Neuron (in vitro differentiated cells): ENCODE data around the gene SRPK1.

ENCODE experiments used
- H2AFZ ChIP-seq: one replicate; pipeline ENCODE4 v1.6.1; 2013; ENCODE audit warnings: low read depth, mild to moderate bottlenecking, inconsistent platforms, low read length, moderate library complexity
- H3K27me3 ChIP-seq: one replicate; pipeline ENCODE4 v1.6.1; 2013; ENCODE audit warnings: low read length; ENCODE audit not compliant: insufficient read depth
- H3K36me3 ChIP-seq: one replicate; pipeline ENCODE4 v1.6.1; 2013; ENCODE audit warnings: low read length; ENCODE audit not compliant: insufficient read depth
- H3K4me1 ChIP-seq: one replicate; pipeline ENCODE4 v1.6.1; 2013; ENCODE audit warnings: low read length; ENCODE audit not compliant: insufficient read depth
- H3K4me3 ChIP-seq: 2 replicates; pipeline ENCODE4 v1.5.1; 2013; ENCODE audit warnings: mild to moderate bottlenecking, low read length, moderate library complexity
- H3K9me3 ChIP-seq: one replicate; pipeline ENCODE4 v1.6.1; 2013; ENCODE audit warnings: low read length

The SRPK1 gene

DNA sequence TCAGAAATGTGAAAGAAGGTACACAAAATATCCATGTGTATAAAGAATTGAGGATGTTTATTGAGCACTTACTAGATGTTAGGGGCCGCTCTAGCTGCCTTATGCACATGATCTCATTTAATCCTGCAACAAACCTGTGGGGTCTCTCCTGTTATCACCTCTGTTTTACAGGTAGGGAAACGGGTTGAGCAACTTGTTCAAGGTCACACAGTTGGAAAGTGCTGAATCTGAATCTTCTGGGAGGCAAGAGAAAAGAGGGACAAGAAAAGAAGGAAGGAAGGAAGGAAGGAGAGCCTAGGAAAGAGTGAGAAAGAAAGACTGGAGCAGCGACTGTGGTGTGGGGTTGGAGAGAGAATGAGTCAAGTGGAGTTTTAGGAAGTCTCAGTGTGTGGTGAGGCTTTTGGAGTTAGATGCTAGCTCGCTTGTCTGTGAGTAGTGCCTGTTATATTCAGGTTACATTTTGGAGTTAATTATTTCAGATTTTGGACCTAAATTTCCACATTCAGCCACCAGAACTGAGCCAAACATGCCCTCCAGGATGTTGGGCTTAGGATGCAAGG, 132.4 kb downstream of the SRPK1 start:
- no peaks in the 10 kb centered on the region for H3K4me1 ChIP-seq

DNA sequence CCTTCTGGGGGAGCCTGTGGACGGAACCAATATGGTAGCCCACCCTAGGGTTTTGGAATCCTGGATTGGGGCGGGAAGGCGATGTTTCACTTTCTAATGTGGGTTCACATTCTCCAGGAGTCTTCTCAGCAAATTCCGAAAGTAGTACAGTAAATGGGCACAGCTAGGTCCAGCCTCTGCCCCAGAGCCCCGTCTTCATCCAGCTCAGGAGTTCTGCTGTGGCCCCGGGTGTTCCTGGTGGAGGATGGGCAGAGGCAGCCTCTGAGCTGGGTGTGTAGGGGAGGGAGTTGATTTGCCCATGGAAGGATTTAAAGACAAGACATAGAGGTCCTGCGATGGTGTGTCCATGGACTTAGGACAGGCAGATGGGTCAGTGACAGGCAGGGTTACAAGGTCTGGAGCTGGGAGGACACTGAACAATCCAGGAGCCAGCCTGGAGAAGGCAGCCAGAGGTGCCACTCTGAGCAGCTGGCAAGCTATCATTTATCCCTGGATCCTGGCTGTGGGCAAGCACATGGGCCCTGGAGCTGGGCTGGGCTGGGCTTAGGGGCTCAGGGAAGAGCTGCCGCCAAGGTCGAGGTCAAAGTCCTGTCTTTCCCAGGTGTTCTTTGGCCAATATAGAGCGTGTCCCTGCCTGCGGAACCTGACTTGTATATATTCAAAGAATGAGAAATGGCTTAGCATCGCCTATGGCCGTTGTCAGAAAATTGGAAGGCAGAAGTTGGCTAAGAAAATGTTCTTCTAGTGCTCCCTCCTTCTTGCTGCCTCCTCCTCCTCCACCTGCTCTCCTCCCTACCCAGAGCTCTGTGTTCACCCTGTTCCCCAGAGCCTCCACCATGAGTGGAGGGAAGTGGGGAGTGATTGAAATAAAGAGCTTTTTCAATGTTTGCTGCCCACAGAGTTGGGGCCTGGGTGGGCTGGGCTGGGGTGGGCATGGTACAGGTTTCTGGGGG, 133.4 kb downstream of the SRPK1 start:
- Histone ChIP-seq H3K27me3 (peaks cover 7% of the 10 kb centered on the region), H2AFZ (no peak overlapping the region), H3K9me3 (no peaks in the 10 kb centered on the region), H3K4me3 (no peak overlapping the region), H3K36me3 (no peaks in the 10 kb centered on the region), H3K4me1 (no peaks in the 10 kb centered on the region)

More for the DNA sequence above, 132.4 kb downstream of the SRPK1 start:
- peaks cover 7% of the 10 kb centered on the region for H3K27me3 ChIP-seq
- no peaks in the 10 kb centered on the region for H3K36me3 ChIP-seq
- H2AFZ ChIP-seq, result no peak overlapping the region
- H3K9me3 ChIP-seq, result no peaks in the 10 kb centered on the region
- H3K4me3 ChIP-seq, result no peak overlapping the region

DNA sequence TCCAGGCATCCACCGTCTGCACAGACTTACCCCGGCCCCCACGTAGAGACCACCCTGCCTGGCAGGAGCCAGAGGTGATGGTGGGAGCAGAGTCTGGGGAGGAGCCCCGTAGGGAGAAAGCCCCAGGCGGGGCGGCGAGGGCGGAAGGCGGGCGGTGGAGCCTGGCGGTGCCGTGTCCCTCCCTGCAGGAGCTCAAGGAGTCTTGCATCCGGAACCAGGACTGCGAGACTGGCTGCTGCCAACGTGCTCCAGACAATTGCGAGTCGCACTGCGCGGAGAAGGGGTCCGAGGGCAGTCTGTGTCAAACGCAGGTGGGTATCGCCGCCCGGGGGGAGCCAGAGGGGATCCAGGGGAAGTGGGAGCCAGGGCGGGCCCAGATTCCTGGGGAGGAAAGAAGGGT, 134.1 kb downstream of the SRPK1 start:
- no peaks in the 10 kb centered on the region for H3K9me3 ChIP-seq
- no peak overlapping the region for H2AFZ ChIP-seq
- no peaks in the 10 kb centered on the region for H3K36me3 ChIP-seq
- no peak overlapping the region for H3K4me3 ChIP-seq
- H3K27me3 ChIP-seq, result peaks cover 7% of the 10 kb centered on the region
- H3K4me1 ChIP-seq, result no peaks in the 10 kb centered on the region

DNA sequence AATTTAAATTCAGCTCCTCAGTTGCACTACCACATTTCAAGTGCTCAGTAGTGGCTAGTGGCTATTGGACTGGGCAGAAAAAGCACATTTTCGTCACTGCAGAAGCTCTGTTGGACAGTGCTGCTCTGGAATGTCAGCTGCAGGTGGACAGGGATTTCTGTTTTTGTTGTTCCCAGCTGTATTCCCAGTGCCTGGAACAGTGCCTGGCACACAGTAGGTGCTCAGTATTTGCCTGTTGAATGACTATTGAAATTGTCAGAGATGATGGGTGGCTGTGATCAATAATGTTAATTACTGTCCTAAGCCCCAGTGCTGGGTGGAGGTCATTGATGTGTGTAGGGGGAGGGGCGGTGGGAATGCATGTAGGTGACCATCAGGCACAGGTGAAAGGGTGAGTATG, 134.6 kb downstream of the SRPK1 start:
- Histone ChIP-seq H3K4me3 (no peak overlapping the region), H3K9me3 (no peaks in the 10 kb centered on the region), H2AFZ (no peak overlapping the region), H3K36me3 (no peaks in the 10 kb centered on the region), H3K4me1 (no peaks in the 10 kb centered on the region), H3K27me3 (peaks cover 7% of the 10 kb centered on the region)

DNA sequence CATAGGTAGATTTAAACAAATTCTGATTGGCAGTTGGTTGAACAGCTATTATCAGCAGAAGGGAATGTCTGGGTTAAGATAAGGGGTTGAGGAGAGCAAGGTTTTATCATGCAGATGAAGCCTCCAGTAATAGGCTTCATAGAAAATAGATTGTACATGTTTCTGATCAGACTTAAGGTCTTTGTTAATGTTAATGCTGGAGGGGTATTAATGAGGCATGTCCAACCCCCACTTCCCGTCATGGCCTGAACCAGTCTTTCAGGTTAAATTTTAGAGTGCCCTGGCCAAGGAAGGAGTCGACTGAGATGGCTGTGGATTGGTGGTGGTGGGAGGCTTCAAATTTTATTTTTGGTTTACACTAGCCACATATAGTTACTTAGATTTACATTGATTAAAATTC, 136.7 kb downstream of the SRPK1 start:
- Histone ChIP-seq H3K27me3 (peaks cover 10% of the 10 kb centered on the region), H3K36me3 (no peaks in the 10 kb centered on the region), H3K9me3 (no peaks in the 10 kb centered on the region), H3K4me3 (no peak overlapping the region), H3K4me1 (no peaks in the 10 kb centered on the region), H2AFZ (no peak overlapping the region)
